ENCODE results near the gene KCNAB1.

DNA sequence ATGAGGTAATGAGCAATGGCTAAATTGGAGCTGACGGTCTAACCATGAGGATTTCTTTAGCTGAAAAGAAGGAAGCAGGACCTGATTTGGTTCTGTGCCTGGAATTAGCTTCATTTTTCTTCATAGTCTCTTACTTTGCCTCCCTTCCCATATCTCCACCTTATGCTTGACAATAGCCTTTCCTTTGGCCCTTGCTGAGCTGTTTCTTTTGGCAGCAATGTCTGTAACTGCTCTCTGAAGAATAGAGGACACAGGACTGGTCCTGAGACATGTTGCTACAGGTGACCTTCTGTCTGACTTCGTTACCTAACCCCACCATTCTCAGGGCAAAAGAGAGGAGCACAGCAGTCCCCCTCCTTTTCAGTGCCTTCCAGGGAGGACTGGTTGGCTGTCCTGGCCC lies 312.2 kb downstream of the KCNAB1 start:
- TF ChIP-seq, protein P1, sequence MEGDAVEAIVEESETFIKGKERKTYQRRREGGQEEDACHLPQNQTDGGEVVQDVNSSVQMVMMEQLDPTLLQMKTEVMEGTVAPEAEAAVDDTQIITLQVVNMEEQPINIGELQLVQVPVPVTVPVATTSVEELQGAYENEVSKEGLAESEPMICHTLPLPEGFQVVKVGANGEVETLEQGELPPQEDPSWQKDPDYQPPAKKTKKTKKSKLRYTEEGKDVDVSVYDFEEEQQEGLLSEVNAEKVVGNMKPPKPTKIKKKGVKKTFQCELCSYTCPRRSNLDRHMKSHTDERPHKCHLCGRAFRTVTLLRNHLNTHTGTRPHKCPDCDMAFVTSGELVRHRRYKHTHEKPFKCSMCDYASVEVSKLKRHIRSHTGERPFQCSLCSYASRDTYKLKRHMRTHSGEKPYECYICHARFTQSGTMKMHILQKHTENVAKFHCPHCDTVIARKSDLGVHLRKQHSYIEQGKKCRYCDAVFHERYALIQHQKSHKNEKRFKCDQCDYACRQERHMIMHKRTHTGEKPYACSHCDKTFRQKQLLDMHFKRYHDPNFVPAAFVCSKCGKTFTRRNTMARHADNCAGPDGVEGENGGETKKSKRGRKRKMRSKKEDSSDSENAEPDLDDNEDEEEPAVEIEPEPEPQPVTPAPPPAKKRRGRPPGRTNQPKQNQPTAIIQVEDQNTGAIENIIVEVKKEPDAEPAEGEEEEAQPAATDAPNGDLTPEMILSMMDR (IDR thresholded peaks at IDR 0.05; ENCODE audit: insufficient read depth, low read length, poor library complexity, severe bottlenecking): no peak
- no peak for TF ChIP-seq EZH2phosphoT487 (conservative IDR thresholded peaks at IDR 0.05; ENCODE audit: low read length)
